Posterior cingulate gyrus (tissue), 11 donors: ENCODE results near the gene BRWD1.

Experiments used
- DNase-seq, 10 donors: peaks; one replicate each; pipeline versions ENCODE4 v3.0.0 to v3.0.0-alpha.2; 2020 to 2021; ENCODE audit warnings: mixed read lengths in 3 of 10
- intact Hi-C: fragments of 100-400 bp; cut with DNase I; formaldehyde crosslinking; loops from one replicate; pipeline ENCODE4 v1.15.1; 2023

BRWD1 gene

DNA sequence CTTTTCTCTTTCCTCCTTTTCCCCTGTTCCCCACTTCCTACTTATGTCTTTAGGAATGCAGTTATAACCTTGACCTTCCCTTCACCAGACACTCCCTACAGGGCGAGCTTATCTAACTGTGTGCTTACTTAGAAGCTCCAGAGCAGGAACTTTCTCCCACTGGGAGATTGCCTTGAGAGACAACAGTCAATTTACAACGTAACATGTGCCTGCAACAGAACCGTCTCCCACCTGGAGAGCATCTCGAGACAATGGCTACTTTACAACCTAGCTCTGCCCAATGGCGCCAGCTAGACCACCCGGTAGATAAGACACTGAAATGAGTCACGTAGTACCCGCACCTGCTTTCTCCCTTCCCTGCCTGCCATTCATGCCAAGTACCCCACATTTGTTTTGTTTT lies 18.7 kb upstream of the BRWD1 start:
- DNase-seq, result no peak
- intact Hi-C loops, result no loop called here

- DNase-seq, result peak in 1 of 10 donors; percentile 8
- intact Hi-C loops, result no loop called here
Observed at GRCh38 chr21:39330001-39330400, 16.6 kb upstream of the BRWD1 start.

GRCh38 chr21:39327727-39328126 lies 14.3 kb upstream of the BRWD1 start:
- peak in 1 of 10 donors; percentile 28 for DNase-seq
- intact Hi-C loops, result no loop called here

GRCh38 chr21:39326607-39327307 lies 13.3 kb upstream of the BRWD1 start:
- intact Hi-C loops, result no loop called here
- peak in 1 of 10 donors; percentile 4 for DNase-seq

DNA sequence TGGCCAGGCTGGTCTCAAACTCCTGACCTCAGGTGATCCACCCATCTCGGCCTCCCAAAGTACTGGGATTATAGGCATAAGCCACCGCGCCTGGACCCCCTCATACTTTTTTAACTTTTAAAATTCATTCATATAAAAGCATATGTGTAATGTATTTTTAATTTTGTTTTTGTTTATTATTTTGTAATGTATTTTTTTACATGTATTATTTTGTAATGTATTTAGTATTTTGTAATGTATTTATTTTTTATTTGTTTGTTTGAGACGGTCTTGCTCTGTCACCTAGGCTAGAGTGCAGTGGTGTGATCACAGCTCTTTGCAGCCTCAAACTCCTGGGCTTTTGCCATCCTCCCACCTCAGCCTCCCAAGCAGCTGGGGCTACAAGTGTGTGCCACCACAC lies 12.0 kb upstream of the BRWD1 start:
- DNase-seq, result no peak
- intact Hi-C loops, result no loop called here

DNA sequence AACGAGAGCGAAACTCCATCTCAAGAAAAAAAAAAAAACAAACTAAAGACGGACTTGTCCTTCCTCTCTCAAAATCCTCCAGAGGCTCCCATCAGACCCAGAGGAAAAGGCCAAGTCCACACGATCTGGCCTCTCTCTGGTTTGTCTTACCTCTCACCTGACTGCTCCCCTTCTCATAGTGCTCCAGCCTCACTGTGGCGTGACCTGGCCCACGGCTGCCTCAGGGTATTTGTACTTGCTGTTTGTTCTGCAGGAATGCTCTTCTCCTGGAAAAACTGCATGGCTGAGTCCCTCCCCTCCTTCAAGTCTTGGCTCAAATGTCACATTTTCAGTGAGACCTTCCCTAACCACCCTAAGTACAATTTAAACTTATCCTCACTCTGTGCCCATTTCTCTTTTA lies 8.0 kb upstream of the BRWD1 start:
- no peak for DNase-seq
- intact Hi-C loops, result no loop called here

DNA sequence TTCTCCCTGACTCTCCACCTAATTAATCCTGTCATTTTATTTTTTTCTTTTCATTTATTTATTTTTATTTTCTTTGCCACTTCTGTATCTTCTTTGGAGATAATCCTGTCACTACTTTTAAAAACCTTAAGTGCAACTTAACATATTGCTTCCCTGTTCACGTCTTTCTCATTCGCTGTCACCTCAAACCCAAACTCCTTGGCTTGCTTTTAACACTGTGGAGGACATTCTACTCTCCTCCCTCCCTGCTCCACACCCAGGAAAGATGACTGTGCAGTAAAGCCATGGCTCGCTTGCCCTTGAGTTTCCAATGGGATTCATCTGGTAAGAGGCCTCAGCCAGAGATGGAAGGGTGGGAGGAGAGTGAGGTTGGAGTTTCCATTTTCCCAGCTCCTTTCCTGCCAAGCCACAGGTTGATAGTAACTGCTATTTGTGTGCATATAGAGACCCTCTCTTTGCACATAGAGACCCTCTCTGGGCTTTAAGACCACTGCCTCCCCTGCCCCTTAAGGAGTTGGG lies 6.4 kb upstream of the BRWD1 start:
- intact Hi-C loops, result no loop called here
- DNase-seq, result no peak

DNA sequence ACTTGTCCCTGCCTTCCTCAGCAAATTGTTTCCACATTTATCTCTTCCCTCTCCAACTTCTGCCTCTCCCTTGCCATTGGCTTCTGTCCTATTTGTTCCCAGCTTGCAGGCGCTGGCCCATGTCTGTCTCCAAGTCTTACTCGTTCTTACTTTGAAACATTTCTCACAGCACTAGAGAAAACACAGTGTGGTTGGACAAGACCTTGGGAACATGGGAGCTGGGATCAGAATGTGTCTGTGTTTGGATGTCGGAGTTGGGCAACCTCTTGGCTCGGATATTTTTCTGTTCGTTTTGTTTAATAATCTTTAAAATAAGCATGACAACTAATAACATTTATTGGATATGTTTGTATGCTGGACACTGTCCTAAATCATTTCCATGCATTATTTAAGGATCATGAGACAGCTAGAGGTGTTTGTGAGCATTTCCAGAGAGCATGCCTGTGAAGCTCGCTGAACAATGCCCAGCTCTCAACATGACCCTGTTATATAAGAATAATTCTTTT lies 5.9 kb upstream of the BRWD1 start:
- DNase-seq, result no peak
- intact Hi-C loops, result no loop called here

DNA sequence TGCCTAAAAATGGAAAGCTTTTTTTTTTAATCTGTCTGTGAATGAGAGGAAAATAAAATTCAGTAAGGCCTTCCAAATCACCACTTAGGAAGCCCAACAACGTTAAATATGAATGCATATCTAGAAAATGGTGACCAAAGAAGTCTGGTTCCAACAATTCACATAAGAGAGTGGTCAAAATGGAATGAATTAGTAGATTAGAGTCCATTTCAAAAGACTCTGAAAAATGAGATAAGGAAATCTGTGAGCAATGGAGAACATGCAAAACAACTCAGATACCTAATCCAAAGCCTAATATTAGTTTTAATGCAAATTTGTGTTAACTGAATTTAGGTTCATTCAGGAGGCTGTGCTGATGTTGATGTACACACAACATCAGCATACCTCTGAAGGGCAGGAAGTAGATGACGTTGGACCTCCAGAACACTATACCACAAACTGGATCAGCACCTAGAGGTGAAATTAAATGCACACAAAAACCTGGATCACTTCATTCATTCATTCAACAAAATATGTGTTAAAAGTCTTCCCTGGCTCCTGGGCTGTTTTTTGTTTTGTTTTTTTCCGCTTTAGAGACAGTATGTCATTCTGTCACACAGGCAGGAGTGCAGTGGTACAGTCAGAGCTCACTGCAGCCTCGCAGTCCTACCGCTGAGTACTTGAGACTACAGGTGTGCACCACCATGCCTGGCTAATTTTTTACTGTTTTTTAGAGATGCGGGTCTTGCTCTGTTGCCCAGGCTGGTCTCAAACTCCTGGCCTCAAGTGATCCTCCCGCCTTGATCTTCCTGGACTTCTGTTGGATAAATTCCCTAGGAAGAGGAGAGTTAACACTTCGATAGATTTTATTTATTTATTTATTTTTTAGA lies 4.9 kb upstream of the BRWD1 start:
- no peak for DNase-seq
- intact Hi-C loops, result no loop called here

GRCh38 chr21:39317134-39318090 lies 4.0 kb upstream of the BRWD1 start:
- no peak for DNase-seq
- intact Hi-C loops, result no loop called here

GRCh38 chr21:39316729-39317128 lies 3.3 kb upstream of the BRWD1 start:
- DNase-seq, result no peak
- intact Hi-C loops, result no loop called here

- no peak for DNase-seq
- intact Hi-C loops, result no loop called here
Observed at GRCh38 chr21:39315603-39316445, 2.4 kb upstream of the BRWD1 start.

- intact Hi-C loops, result loop anchor here (5.0 kb wide), 1 partner anchor 128 kb away; no protein-coding TSS in a partner anchor
- DNase-seq, result peak; percentile 35 to 94 (median 62)
Observed at GRCh38 chr21:39314143-39315027, 953 bp upstream of the BRWD1 start.

DNA sequence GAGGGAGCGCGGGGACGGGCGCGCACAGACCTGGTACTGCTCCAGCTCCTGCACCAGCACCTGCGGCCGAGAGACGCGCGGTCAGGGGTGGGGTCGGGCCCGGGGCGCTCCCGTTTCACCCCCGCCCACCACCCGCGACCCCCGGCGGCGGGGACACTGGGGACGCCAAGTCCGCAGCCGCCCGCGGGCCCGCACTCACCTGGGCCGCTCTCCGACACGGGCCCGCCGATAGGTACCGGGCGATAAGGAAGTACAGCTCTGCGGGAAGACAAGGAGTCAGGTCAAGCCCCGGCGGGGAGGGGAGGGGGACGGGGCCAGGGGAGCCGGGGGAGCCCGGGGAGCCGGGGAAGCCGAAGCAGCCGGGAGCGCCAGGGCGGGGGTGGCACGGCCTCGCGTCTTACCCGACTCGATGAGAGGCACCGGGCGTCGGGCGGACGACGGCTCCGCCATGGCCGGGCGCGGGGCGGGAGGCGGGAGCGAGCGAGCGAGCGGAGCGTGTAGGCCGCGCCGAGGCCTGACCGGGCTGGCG lies 326 bp downstream of the BRWD1 start:
- DNase-seq, result peak in 7 of 10 donors; percentile 9 to 85 (median 31)

GRCh38 chr21:39312112-39313041 lies 1.1 kb downstream of the BRWD1 start:
- peak; percentile 93 to 99 (median 96) for DNase-seq
- intact Hi-C loops, result loop anchor here (1.0 to 5.0 kb wide), 4 partner anchors 36 to 130 kb away; partner anchors contain the start of genes HMGN1 and PSMG1

More for the DNA sequence above, 326 bp downstream of the BRWD1 start:
- intact Hi-C loops, result loop anchor here (1.0 to 5.0 kb wide), 4 partner anchors 36 to 130 kb away; partner anchors contain the start of genes HMGN1 and PSMG1

- intact Hi-C loops, result loop anchor here (5.0 kb wide), 1 partner anchor 131 kb away; no protein-coding TSS in a partner anchor
- peak in 1 of 10 donors; percentile 58 for DNase-seq
Observed at GRCh38 chr21:39311164-39311563, 2.3 kb downstream of the BRWD1 start.

- intact Hi-C loops, result no loop called here
- DNase-seq, result no peak
Observed at GRCh38 chr21:39307466-39307865, 6.0 kb downstream of the BRWD1 start.
